Activated CD8-positive, alpha-beta memory T cell treated with anti-CD3 and anti-CD28 coated beads for 1 hour (primary cell): ENCODE measurements around the gene CHRNA3.
"Not testable (repeated sequence)": the region's sequence is repeated elsewhere in the genome, so short reads cannot be mapped to it uniquely, and the experiment has no call there.

Experiments
- DNase-seq, 2 donors: peaks; one replicate each; pipeline ENCODE4 v3.0.0-alpha.2; 2020; ENCODE audit warnings: low read depth in 1 of 2; ENCODE audit errors: extremely low read depth in 1 of 2

CHRNA3 gene

GRCh38 chr15:78564743-78565096, 56.1 kb downstream of the CHRNA3 start:
- no peak for DNase-seq

- no peak for DNase-seq
These were observed 57.7 kb downstream of the CHRNA3 start for GRCh38 chr15:78563092-78563491.

- no peak for DNase-seq
These were observed 59.3 kb downstream of the CHRNA3 start for GRCh38 chr15:78561490-78561889.

- DNase-seq: not testable (repeated sequence)
These were observed 60.6 kb downstream of the CHRNA3 start for GRCh38 chr15:78560201-78560600.

GRCh38 chr15:78552597-78552996, 68.2 kb downstream of the CHRNA3 start:
- DNase-seq: no peak

GRCh38 chr15:78551902-78552301, 68.9 kb downstream of the CHRNA3 start:
- no peak for DNase-seq

GRCh38 chr15:78550815-78551214, 70.0 kb downstream of the CHRNA3 start:
- no peak for DNase-seq

- DNase-seq: no peak
These were observed 70.6 kb downstream of the CHRNA3 start for GRCh38 chr15:78550194-78550593.
